ENCODE results near the gene ADGRE3.

ADGRE3 gene

DNA sequence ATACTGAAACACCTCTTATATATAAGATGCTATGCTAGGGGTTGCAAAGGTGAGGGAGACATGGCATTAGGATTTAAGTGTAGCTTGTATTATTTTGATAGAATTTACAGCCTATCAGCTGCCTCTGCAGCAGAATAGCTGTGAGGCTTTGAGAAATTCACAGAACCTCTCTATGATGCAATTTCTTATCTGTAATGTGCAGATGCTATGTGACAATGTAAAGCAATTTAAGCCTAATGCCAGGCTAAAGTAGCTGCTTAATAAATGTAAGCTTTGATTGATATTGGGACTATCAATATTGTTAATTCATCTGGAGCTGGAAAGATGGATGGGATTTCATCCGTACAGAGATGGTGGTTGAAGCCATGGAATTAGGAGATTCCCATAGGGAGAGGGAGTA lies 1.6 kb downstream of the ADGRE3 start:
- Histone ChIP-seq H3K36me3 (ENCODE audit: low read depth) (no peaks in the 10 kb centered on the region), H3K4me1 (ENCODE audit: insufficient read depth, poor library complexity, severe bottlenecking) (no peaks in the 10 kb centered on the region), H3K4me3 (ENCODE audit: severe bottlenecking) (no peak overlapping the region), H3K9me3 (ENCODE audit: severe bottlenecking) (no peaks in the 10 kb centered on the region), H3K27me3 (ENCODE audit: insufficient read depth, poor library complexity, severe bottlenecking) (no peaks in the 10 kb centered on the region), H3K27ac (ENCODE audit: poor library complexity, severe bottlenecking) (no peak overlapping the region)
- TF ChIP-seq, protein P1, sequence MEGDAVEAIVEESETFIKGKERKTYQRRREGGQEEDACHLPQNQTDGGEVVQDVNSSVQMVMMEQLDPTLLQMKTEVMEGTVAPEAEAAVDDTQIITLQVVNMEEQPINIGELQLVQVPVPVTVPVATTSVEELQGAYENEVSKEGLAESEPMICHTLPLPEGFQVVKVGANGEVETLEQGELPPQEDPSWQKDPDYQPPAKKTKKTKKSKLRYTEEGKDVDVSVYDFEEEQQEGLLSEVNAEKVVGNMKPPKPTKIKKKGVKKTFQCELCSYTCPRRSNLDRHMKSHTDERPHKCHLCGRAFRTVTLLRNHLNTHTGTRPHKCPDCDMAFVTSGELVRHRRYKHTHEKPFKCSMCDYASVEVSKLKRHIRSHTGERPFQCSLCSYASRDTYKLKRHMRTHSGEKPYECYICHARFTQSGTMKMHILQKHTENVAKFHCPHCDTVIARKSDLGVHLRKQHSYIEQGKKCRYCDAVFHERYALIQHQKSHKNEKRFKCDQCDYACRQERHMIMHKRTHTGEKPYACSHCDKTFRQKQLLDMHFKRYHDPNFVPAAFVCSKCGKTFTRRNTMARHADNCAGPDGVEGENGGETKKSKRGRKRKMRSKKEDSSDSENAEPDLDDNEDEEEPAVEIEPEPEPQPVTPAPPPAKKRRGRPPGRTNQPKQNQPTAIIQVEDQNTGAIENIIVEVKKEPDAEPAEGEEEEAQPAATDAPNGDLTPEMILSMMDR (IDR thresholded peaks at IDR 0.05; ENCODE audit: poor library complexity, severe bottlenecking) = no peak
- DNase-seq (ENCODE audit: low spot score) (no peak), ATAC-seq (ENCODE audit: low read depth) (no peak)

DNA sequence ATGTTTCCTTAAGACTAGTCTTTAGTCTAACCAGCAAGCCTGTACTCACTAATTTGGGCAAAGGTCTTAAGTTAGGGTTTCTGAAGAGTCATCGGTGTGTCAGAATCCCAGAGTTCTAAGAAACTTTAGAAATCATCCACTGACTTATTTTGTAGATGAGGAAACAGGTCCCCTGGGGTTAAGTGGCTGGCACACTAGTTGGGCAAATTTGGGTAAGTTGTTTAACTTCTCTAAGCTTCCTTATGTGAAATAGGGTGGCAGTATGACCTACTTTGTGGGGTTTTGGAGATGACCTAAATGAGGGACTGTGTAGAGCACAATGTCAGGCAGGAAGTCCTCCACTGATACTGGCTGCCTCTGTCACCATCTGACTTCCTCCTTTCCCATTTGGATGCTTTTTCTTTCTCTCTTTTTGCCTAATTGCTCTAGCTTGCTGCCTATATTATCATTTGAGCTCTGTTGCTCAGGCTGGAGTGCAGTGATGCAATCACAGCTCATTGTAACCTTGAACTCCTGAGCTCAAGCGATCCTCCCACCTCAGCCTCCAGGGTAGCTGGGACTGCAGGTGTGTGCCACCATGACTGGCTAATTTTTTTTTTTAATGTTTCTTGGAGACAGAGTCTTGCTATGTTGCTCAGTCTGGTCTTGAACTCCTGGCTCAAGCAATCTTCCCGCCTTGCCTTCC lies 2.3 kb downstream of the ADGRE3 start:
- no peaks in the 10 kb centered on the region for H3K27me3 ChIP-seq (ENCODE audit: insufficient read depth, poor library complexity, severe bottlenecking)
- no peaks in the 10 kb centered on the region for H3K9me3 ChIP-seq (ENCODE audit: severe bottlenecking)
- no peaks in the 10 kb centered on the region for H3K36me3 ChIP-seq (ENCODE audit: low read depth)
- no peak overlapping the region for H3K4me3 ChIP-seq (ENCODE audit: severe bottlenecking)
- TF ChIP-seq, protein P1 (IDR thresholded peaks at IDR 0.05; ENCODE audit: poor library complexity, severe bottlenecking) = no peak
- DNase-seq (ENCODE audit: low spot score) (no peak), ATAC-seq (ENCODE audit: low read depth) (no peak)
- H3K4me1 ChIP-seq (ENCODE audit: insufficient read depth, poor library complexity, severe bottlenecking) = no peaks in the 10 kb centered on the region
- H3K27ac ChIP-seq (ENCODE audit: poor library complexity, severe bottlenecking) = no peak overlapping the region

DNA sequence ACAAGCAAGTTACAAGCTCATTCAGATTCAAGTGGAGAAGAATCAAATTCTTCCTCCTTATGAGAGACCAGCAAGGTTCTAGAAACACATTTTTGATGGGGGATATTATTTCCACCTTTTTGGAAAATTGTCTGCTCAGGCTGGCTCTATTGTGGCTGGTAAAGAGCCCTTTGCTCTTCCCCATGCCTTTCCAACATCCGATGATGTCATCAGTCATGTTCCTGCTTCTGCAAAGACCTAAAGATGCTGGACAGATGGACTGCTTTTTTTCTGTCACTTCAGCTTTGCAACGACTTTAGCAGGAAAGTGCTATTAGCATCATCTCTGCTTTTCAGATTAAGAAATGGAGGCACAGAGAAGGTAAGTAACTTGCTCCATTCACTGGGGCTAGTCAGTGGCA lies 4.2 kb downstream of the ADGRE3 start:
- Histone ChIP-seq H3K4me1 (ENCODE audit: insufficient read depth, poor library complexity, severe bottlenecking) (no peaks in the 10 kb centered on the region), H3K9me3 (ENCODE audit: severe bottlenecking) (no peaks in the 10 kb centered on the region), H3K27me3 (ENCODE audit: insufficient read depth, poor library complexity, severe bottlenecking) (no peaks in the 10 kb centered on the region), H3K27ac (ENCODE audit: poor library complexity, severe bottlenecking) (no peak overlapping the region), H3K36me3 (ENCODE audit: low read depth) (no peaks in the 10 kb centered on the region), H3K4me3 (ENCODE audit: severe bottlenecking) (no peak overlapping the region)
- TF ChIP-seq, protein P1 (IDR thresholded peaks at IDR 0.05; ENCODE audit: poor library complexity, severe bottlenecking) = no peak
- ATAC-seq (ENCODE audit: low read depth) (no peak), DNase-seq (ENCODE audit: low spot score) (no peak)

DNA sequence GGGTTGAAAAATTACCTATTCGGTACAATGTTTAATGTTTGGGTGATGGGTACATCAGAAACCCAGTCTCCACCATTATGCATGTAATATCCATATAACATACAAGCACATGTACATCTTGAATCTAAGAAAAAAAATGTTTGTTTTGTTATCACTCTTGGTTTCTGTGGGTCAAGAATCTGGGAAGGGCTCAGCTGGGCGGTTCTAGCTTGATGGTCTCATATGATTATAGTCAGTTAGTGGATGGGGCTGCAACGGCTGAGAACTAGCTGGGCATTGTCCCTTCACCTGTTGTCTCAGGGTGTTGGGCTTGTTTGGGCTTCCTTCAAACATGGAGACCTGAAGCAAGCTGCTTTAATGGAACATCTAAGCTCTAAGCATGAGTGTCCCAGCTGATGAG lies 4.7 kb downstream of the ADGRE3 start:
- Histone ChIP-seq H3K27ac (ENCODE audit: poor library complexity, severe bottlenecking) (no peak overlapping the region), H3K4me1 (ENCODE audit: insufficient read depth, poor library complexity, severe bottlenecking) (no peaks in the 10 kb centered on the region), H3K27me3 (ENCODE audit: insufficient read depth, poor library complexity, severe bottlenecking) (no peaks in the 10 kb centered on the region), H3K36me3 (ENCODE audit: low read depth) (no peaks in the 10 kb centered on the region), H3K4me3 (ENCODE audit: severe bottlenecking) (no peak overlapping the region), H3K9me3 (ENCODE audit: severe bottlenecking) (no peaks in the 10 kb centered on the region)
- ATAC-seq (ENCODE audit: low read depth) (no peak), DNase-seq (ENCODE audit: low spot score) (no peak)
- TF ChIP-seq, protein P1 (IDR thresholded peaks at IDR 0.05; ENCODE audit: poor library complexity, severe bottlenecking) = no peak

DNA sequence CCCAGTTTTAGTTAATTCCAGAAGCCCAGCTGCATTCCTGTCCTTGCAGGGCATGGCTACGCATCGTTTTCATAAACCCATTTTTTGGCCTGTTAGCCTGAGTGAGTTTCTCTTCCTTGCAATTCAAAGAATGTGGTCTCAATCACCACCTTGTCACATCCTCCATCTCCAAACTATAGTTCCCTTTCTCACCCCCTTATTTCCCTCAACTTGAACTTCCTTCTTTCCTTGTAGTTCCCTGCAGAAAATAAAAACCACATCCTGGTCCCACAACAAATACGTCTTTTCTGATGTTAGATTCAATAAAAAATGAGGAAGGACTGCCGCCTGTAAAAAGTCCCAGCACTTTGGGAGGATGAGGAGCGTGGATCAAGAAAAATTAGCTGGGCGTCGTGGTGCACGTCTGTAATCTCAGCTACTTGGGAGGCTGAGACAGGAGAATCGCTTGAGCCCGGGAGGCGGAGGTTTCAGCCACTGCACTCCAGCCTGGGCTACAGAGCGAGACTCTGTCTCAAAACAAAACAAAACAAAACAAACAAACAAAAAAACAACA lies 13.2 kb downstream of the ADGRE3 start:
- no peak for ATAC-seq (ENCODE audit: low read depth)
- TF ChIP-seq, protein P1 (IDR thresholded peaks at IDR 0.05; ENCODE audit: poor library complexity, severe bottlenecking) = no peak
- Histone ChIP-seq H3K9me3 (ENCODE audit: severe bottlenecking) (no peaks in the 10 kb centered on the region), H3K4me1 (ENCODE audit: insufficient read depth, poor library complexity, severe bottlenecking) (no peaks in the 10 kb centered on the region), H3K4me3 (ENCODE audit: severe bottlenecking) (no peak overlapping the region), H3K27ac (ENCODE audit: poor library complexity, severe bottlenecking) (no peak overlapping the region), H3K27me3 (ENCODE audit: insufficient read depth, poor library complexity, severe bottlenecking) (no peaks in the 10 kb centered on the region), H3K36me3 (ENCODE audit: low read depth) (no peaks in the 10 kb centered on the region)
- DNase-seq (ENCODE audit: low spot score) = no peak

Measured in RWPE2 (cell line).